Measurements from ENCODE around the gene SELENON. TPM values are rescaled to one million over a fixed set of nuclear protein-coding genes. Genes with fewer than 3 reads are reported as not detected.

The SELENON gene
- total and polyA plus RNA-seq, 3 donors from 2014 or later = 17.2 to 30.7 (median 29.8) TPM

DNA sequence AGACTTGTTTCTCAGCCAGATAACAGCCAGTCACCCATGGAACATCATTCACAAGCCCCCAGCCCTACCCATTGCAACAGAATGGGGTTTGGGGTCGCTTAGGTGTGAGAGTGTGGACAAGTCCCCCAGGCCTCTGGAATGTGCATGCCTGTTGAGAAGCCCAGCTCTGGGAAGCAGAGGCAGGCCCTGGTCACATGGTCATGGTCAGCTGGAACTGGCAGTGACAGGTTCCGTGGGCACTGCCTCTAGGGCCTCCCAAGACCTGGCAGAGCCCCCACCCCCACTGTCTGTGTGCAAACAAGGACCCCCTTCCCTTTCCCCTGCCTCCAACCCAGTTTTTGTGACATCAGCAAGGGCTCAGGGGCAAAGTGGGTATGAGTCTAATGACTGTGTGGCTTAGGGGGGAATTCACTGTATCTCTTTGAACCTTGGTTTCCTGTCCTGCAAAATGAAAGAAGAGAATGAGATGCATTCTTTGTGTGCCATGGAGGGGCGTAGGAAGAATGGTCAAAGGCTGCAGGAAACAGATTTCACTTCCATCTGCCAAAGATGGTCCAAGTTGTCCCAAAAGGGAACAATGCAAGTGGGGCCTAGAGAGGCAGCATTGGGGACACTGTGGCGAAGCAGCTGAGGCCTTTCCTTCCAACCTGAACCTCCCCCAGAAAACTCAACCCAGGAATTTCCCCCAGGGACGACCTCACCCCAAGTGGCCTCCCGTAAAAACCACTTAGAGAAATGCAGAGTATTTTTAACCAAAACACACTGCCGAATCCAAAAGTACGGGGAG lies 34.7 kb upstream of the SELENON start:
- H3K9me3 ChIP-seq = no peaks in the 10 kb centered on the region
- peak overlapping the region in 1 of 2 donors; percentile 26 for H3K27ac ChIP-seq
- TF ChIP-seq POLR2A (IDR thresholded peaks at IDR 0.05) = no peak
- no peak for TF ChIP-seq CTCF (IDR thresholded peaks at IDR 0.05)
- DNase-seq = no peak
- intact Hi-C loops (cut with DNase I; ENCODE audit: low total_unique reads) = no loop called here
- 60 to 62% methylated on average over 8 of the region's 8 CpGs for WGBS, 2 donors
- no peaks in the 10 kb centered on the region for H3K27me3 ChIP-seq
- peaks cover 14% of the 10 kb centered on the region for H3K4me1 ChIP-seq
- no peak overlapping the region for H3K4me3 ChIP-seq
- H3K36me3 ChIP-seq (ENCODE audit: low read depth, missing control alignments) = no peaks in the 10 kb centered on the region

DNA sequence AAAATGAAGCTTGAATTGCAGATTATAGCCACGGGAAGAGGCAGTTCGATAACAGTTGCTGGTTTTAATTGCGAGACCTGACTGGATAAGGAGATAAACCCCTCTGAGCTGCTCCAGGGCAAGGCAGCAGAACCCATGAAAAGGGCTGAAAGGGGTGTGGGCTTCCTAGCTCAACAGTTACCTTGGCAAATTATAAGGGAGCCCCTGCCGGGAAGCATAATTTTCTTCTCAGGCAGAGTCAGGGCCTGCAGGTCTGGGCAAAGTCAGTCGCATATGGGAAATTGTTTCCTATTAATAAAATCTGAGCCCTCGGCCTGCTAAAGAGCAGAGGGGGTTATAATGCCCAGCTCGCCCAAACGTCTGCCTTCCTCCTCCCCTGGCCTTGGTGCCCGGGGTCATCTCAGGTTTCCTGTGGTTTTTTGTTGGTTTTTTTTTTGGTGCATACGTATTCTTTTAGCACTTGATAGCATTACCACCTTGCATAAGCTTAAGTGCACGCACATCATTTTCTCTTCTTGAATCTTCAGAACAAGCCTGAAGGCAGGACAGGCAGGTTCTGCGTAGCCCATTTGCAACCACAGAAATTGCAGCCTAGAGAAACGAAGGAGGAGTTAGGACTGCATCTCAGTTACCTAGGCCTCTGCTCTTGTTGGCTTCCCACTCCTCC lies 33.9 kb upstream of the SELENON start:
- no peaks in the 10 kb centered on the region for H3K9me3 ChIP-seq
- peak overlapping the region in 1 of 2 donors; percentile 26 for H3K27ac ChIP-seq
- no peaks in the 10 kb centered on the region for H3K36me3 ChIP-seq (ENCODE audit: low read depth, missing control alignments)
- TF ChIP-seq CTCF (IDR thresholded peaks at IDR 0.05) (no peak), POLR2A (IDR thresholded peaks at IDR 0.05) (no peak)
- H3K4me3 ChIP-seq = no peak overlapping the region
- intact Hi-C loops (cut with DNase I; ENCODE audit: low total_unique reads) = no loop called here
- WGBS, 2 donors = 54 to 62% methylated on average over 13 of the region's 13 CpGs
- peaks cover 20% of the 10 kb centered on the region for H3K4me1 ChIP-seq
- no peaks in the 10 kb centered on the region for H3K27me3 ChIP-seq
- no peak for DNase-seq

DNA sequence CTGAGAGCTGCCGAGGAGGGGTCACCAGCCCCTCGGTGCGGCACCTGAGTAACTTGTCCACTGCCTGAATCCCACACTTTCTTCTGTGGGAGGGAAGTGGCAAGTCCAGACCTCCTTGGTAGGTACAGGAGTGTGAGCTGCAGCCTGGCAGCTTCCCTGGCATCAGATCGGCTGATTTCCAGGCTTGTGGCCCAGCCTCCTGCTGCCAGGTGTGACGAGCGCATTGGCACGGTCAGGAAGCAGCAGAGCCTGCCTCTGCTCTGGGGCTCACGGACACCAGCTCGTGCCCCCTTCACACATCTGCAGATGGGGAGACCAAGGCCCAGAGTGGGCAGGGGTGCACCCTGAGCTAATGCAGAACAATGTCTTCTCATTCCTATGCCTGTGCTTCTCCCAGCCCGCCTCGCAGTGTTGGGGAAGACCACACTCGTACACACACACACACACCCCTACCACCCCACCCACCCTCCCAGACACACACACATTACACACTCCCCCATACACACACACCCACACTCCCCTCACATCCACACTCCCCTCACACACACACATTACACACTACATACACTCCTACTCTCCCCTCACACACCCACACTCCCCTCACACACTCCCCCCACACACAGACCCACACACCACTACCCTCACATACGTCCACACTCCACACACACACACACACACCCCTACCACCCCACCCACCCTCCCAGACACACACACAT lies 33.1 kb upstream of the SELENON start:
- Histone ChIP-seq H3K4me1 (peaks cover 29% of the 10 kb centered on the region), H3K27ac (no peak overlapping the region), H3K36me3 (ENCODE audit: low read depth, missing control alignments) (no peaks in the 10 kb centered on the region), H3K27me3 (no peaks in the 10 kb centered on the region), H3K9me3 (no peaks in the 10 kb centered on the region), H3K4me3 (no peak overlapping the region)
- WGBS, 2 donors = 77 to 82% methylated on average over 5 to 13 of the region's 13 CpGs
- intact Hi-C loops (cut with DNase I; ENCODE audit: low total_unique reads) = no loop called here
- no peak for DNase-seq
- TF ChIP-seq POLR2A (IDR thresholded peaks at IDR 0.05) = no peak

DNA sequence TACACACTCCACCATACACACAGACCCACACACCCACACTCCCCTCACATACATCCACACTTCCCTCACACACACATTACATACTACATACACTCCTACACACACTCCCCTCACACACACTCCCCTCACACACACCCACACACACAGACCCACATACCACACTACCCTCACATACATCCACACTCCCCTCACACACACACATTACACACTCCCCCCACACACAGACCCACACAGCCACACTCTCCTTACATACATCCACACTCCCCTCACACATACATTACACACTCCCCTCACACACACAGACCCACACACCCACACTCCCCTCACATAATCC lies 32.6 kb upstream of the SELENON start:
- intact Hi-C loops (cut with DNase I; ENCODE audit: low total_unique reads) = no loop called here

More for the DNA sequence above, 32.6 kb upstream of the SELENON start:
- DNase-seq = no peak
- Histone ChIP-seq H3K4me3 (no peak overlapping the region), H3K9me3 (no peaks in the 10 kb centered on the region), H3K27ac (no peak overlapping the region), H3K27me3 (no peaks in the 10 kb centered on the region), H3K4me1 (peaks cover 30% of the 10 kb centered on the region), H3K36me3 (ENCODE audit: low read depth, missing control alignments) (no peaks in the 10 kb centered on the region)
- TF ChIP-seq POLR2A (IDR thresholded peaks at IDR 0.05) (no peak), CTCF (IDR thresholded peaks at IDR 0.05) (no peak)
